ENCODE data around the gene RTN1.

The RTN1 gene

GRCh38 chr14:59739794-59740193, 130.8 kb downstream of the RTN1 start:
- Histone ChIP-seq H3K27me3 (ENCODE audit: insufficient read depth, low read length, poor library complexity) (no peaks in the 10 kb centered on the region), H4K5ac (ENCODE audit: low read length) (no peak overlapping the region), H3K4me2 (ENCODE audit: low read length) (no peak overlapping the region), H2BK15ac (replicated peaks; ENCODE audit: low read depth) (no peak overlapping the region), H4K8ac (ENCODE audit: low read depth, low read length) (no peak overlapping the region), H3K79me1 (ENCODE audit: low read length) (no peaks in the 10 kb centered on the region), H2AK5ac (ENCODE audit: low read length) (no peak overlapping the region), H3K79me2 (ENCODE audit: control insufficient read depth, insufficient read depth, low read length) (no peaks in the 10 kb centered on the region), H3K9ac (ENCODE audit: low read length) (no peak overlapping the region), H2BK5ac (ENCODE audit: low read length) (no peak overlapping the region), H3K23ac (ENCODE audit: low read length) (no peak overlapping the region), H3K56ac (ENCODE audit: low read length) (no peak overlapping the region), H3K18ac (ENCODE audit: low read length) (no peak overlapping the region), H3K4me3 (ENCODE audit: low read length) (no peak overlapping the region), H3K4me1 (ENCODE audit: control insufficient read depth, low read depth, low read length) (no peaks in the 10 kb centered on the region), H3K27ac (ENCODE audit: low read depth, low read length) (no peak overlapping the region), H3K4ac (ENCODE audit: low read depth, low read length) (no peak overlapping the region), H3K36me3 (ENCODE audit: control insufficient read depth, insufficient read depth, low read length) (no peaks in the 10 kb centered on the region), H2BK120ac (ENCODE audit: low read depth, low read length) (no peak overlapping the region)
- WGBS (ENCODE audit: extremely low coverage, insufficient coverage, low lambda C conversion rate) = no CpG with 5 or more reads among the region's 3 CpGs
- no peak for DNase-seq

- Histone ChIP-seq H4K5ac (ENCODE audit: low read length) (no peak overlapping the region), H3K36me3 (ENCODE audit: control insufficient read depth, insufficient read depth, low read length) (no peaks in the 10 kb centered on the region), H3K56ac (ENCODE audit: low read length) (no peak overlapping the region), H2AK5ac (ENCODE audit: low read length) (no peak overlapping the region), H3K9ac (ENCODE audit: low read length) (no peak overlapping the region), H3K27ac (ENCODE audit: low read depth, low read length) (no peak overlapping the region), H3K18ac (ENCODE audit: low read length) (no peak overlapping the region), H3K4me2 (ENCODE audit: low read length) (no peak overlapping the region), H3K23ac (ENCODE audit: low read length) (no peak overlapping the region), H2BK120ac (ENCODE audit: low read depth, low read length) (no peak overlapping the region), H3K79me1 (ENCODE audit: low read length) (no peaks in the 10 kb centered on the region), H4K8ac (ENCODE audit: low read depth, low read length) (no peak overlapping the region), H2BK15ac (replicated peaks; ENCODE audit: low read depth) (no peak overlapping the region), H3K79me2 (ENCODE audit: control insufficient read depth, insufficient read depth, low read length) (no peaks in the 10 kb centered on the region), H3K4me3 (ENCODE audit: low read length) (no peak overlapping the region), H2BK5ac (ENCODE audit: low read length) (no peak overlapping the region), H3K4ac (ENCODE audit: low read depth, low read length) (no peak overlapping the region), H3K4me1 (ENCODE audit: control insufficient read depth, low read depth, low read length) (no peaks in the 10 kb centered on the region), H3K27me3 (ENCODE audit: insufficient read depth, low read length, poor library complexity) (no peaks in the 10 kb centered on the region)
- no peak for DNase-seq
- WGBS (ENCODE audit: extremely low coverage, insufficient coverage, low lambda C conversion rate) = no CpG with 5 or more reads among the region's 3 CpGs
These were observed 142.3 kb downstream of the RTN1 start for GRCh38 chr14:59728304-59728703.

- H3K4me1 ChIP-seq (ENCODE audit: control insufficient read depth, low read depth, low read length) = no peaks in the 10 kb centered on the region
- no peak overlapping the region for H3K27ac ChIP-seq (ENCODE audit: low read depth, low read length)
- DNase-seq = no peak
- no peak overlapping the region for H3K18ac ChIP-seq (ENCODE audit: low read length)
- H2BK5ac ChIP-seq (ENCODE audit: low read length) = no peak overlapping the region
- H3K56ac ChIP-seq (ENCODE audit: low read length) = no peak overlapping the region
- no peaks in the 10 kb centered on the region for H3K27me3 ChIP-seq (ENCODE audit: insufficient read depth, low read length, poor library complexity)
- no peak overlapping the region for H2BK120ac ChIP-seq (ENCODE audit: low read depth, low read length)
- no peak overlapping the region for H4K5ac ChIP-seq (ENCODE audit: low read length)
- no peak overlapping the region for H3K4me2 ChIP-seq (ENCODE audit: low read length)
- H3K79me2 ChIP-seq (ENCODE audit: control insufficient read depth, insufficient read depth, low read length) = no peaks in the 10 kb centered on the region
- no peaks in the 10 kb centered on the region for H3K79me1 ChIP-seq (ENCODE audit: low read length)
- WGBS (ENCODE audit: extremely low coverage, insufficient coverage, low lambda C conversion rate) = no CpG with 5 or more reads among the region's 53 CpGs
- H3K23ac ChIP-seq (ENCODE audit: low read length) = no peak overlapping the region
- H3K4me3 ChIP-seq (ENCODE audit: low read length) = no peak overlapping the region
- no peak overlapping the region for H3K4ac ChIP-seq (ENCODE audit: low read depth, low read length)
- H4K8ac ChIP-seq (ENCODE audit: low read depth, low read length) = no peak overlapping the region
- H2BK15ac ChIP-seq (replicated peaks; ENCODE audit: low read depth) = no peak overlapping the region
- H3K36me3 ChIP-seq (ENCODE audit: control insufficient read depth, insufficient read depth, low read length) = no peaks in the 10 kb centered on the region
- H2AK5ac ChIP-seq (ENCODE audit: low read length) = no peak overlapping the region
- no peak overlapping the region for H3K9ac ChIP-seq (ENCODE audit: low read length)
These were observed 143.4 kb downstream of the RTN1 start for GRCh38 chr14:59727073-59727661.

- WGBS (ENCODE audit: extremely low coverage, insufficient coverage, low lambda C conversion rate) = no CpG with 5 or more reads among the region's 2 CpGs
- Histone ChIP-seq H2AK5ac (ENCODE audit: low read length) (no peak overlapping the region), H3K79me2 (ENCODE audit: control insufficient read depth, insufficient read depth, low read length) (no peaks in the 10 kb centered on the region), H3K79me1 (ENCODE audit: low read length) (no peaks in the 10 kb centered on the region), H2BK120ac (ENCODE audit: low read depth, low read length) (no peak overlapping the region), H3K4ac (ENCODE audit: low read depth, low read length) (no peak overlapping the region), H3K18ac (ENCODE audit: low read length) (no peak overlapping the region), H2BK15ac (replicated peaks; ENCODE audit: low read depth) (no peak overlapping the region), H3K56ac (ENCODE audit: low read length) (no peak overlapping the region), H3K4me1 (ENCODE audit: control insufficient read depth, low read depth, low read length) (no peaks in the 10 kb centered on the region), H3K4me3 (ENCODE audit: low read length) (no peak overlapping the region), H3K27me3 (ENCODE audit: insufficient read depth, low read length, poor library complexity) (no peaks in the 10 kb centered on the region), H2BK5ac (ENCODE audit: low read length) (no peak overlapping the region), H3K36me3 (ENCODE audit: control insufficient read depth, insufficient read depth, low read length) (no peaks in the 10 kb centered on the region), H4K8ac (ENCODE audit: low read depth, low read length) (peak overlapping the region; percentile 28), H3K27ac (ENCODE audit: low read depth, low read length) (no peak overlapping the region), H3K9ac (ENCODE audit: low read length) (no peak overlapping the region), H4K5ac (ENCODE audit: low read length) (no peak overlapping the region), H3K4me2 (ENCODE audit: low read length) (no peak overlapping the region), H3K23ac (ENCODE audit: low read length) (no peak overlapping the region)
- DNase-seq = no peak
These were observed 159.5 kb downstream of the RTN1 start for GRCh38 chr14:59711080-59711479.

- Histone ChIP-seq H3K56ac (ENCODE audit: low read length) (no peak overlapping the region), H3K4me1 (ENCODE audit: control insufficient read depth, low read depth, low read length) (no peaks in the 10 kb centered on the region), H3K27me3 (ENCODE audit: insufficient read depth, low read length, poor library complexity) (no peaks in the 10 kb centered on the region), H3K9ac (ENCODE audit: low read length) (no peak overlapping the region), H3K36me3 (ENCODE audit: control insufficient read depth, insufficient read depth, low read length) (no peaks in the 10 kb centered on the region), H2BK120ac (ENCODE audit: low read depth, low read length) (no peak overlapping the region), H3K18ac (ENCODE audit: low read length) (no peak overlapping the region), H2BK5ac (ENCODE audit: low read length) (no peak overlapping the region), H4K8ac (ENCODE audit: low read depth, low read length) (no peak overlapping the region), H3K23ac (ENCODE audit: low read length) (no peak overlapping the region), H2AK5ac (ENCODE audit: low read length) (no peak overlapping the region), H4K5ac (ENCODE audit: low read length) (no peak overlapping the region), H3K79me2 (ENCODE audit: control insufficient read depth, insufficient read depth, low read length) (no peaks in the 10 kb centered on the region), H2BK15ac (replicated peaks; ENCODE audit: low read depth) (no peak overlapping the region), H3K4me2 (ENCODE audit: low read length) (no peak overlapping the region), H3K4me3 (ENCODE audit: low read length) (no peak overlapping the region), H3K4ac (ENCODE audit: low read depth, low read length) (no peak overlapping the region), H3K79me1 (ENCODE audit: low read length) (no peaks in the 10 kb centered on the region), H3K27ac (ENCODE audit: low read depth, low read length) (no peak overlapping the region)
- no peak for DNase-seq
- no CpG with 5 or more reads among the region's 7 CpGs for WGBS (ENCODE audit: extremely low coverage, insufficient coverage, low lambda C conversion rate)
These were observed 162.6 kb downstream of the RTN1 start for GRCh38 chr14:59707778-59708561.
